ENCODE results near the gene RACGAP1. TPM values are rescaled to one million over a fixed set of nuclear protein-coding genes. Genes with fewer than 3 reads are reported as not detected.
A peak's percentile ranks its signal among the peaks of the same experiment; 100 is the strongest.

The RACGAP1 gene
- polyA plus RNA-seq, 3 donors, result 3.1 to 5.4 (median 3.6) TPM

GRCh38 chr12:50073206-50073605 lies 47.9 kb upstream of the RACGAP1 start:
- H3K36me3 Mint-ChIP-seq, result no peaks in the 10 kb centered on the region
- peaks cover 0 to 4% of the 10 kb centered on the region in 2 donors for H3K27me3 ChIP-seq (ENCODE audit: control insufficient read depth in 2 of 2, insufficient read depth in 2 of 2, low read length in 2 of 2)
- no peaks in the 10 kb centered on the region for H3K79me2 ChIP-seq (ENCODE audit: insufficient read depth, low read length)
- no peak overlapping the region for H3K9ac ChIP-seq (ENCODE audit: insufficient read depth, low read length, poor library complexity, severe bottlenecking)
- H3K4me1 ChIP-seq (ENCODE audit: control insufficient read depth in 1 of 2, insufficient read depth in 2 of 2, low read length in 2 of 2), result peaks cover 0 to 7% of the 10 kb centered on the region in 2 donors
- H3K36me3 ChIP-seq (replicated peaks in 1 of 2; ENCODE audit: control insufficient read depth in 1 of 2, insufficient read depth in 2 of 2, low read length in 2 of 2), result no peaks in the 10 kb centered on the region
- no peak overlapping the region for H3K4me3 Mint-ChIP-seq
- H3K4me1 Mint-ChIP-seq, result peaks cover 11% of the 10 kb centered on the region
- H3K4me3 ChIP-seq (replicated peaks in 1 of 3; ENCODE audit: low read depth in 2 of 3, low read length in 3 of 3), result no peak overlapping the region
- no peak overlapping the region for H3K27ac Mint-ChIP-seq
- peaks cover 5 to 19% (median 14%) of the 10 kb centered on the region in 3 donors for H3K27me3 Mint-ChIP-seq (ENCODE audit: low read depth in 3 of 3)
- intact Hi-C loops (cut with micrococcal nuclease), result no loop called here
- H3K4me2 ChIP-seq (replicated peaks; ENCODE audit: extremely low read depth, low read length, poor library complexity, severe bottlenecking), result no peak overlapping the region
- H3K27ac ChIP-seq (ENCODE audit: low read depth in 1 of 2, low read length in 2 of 2), result no peak overlapping the region
- H4K20me1 ChIP-seq (ENCODE audit: insufficient read depth, low read length), result no peaks in the 10 kb centered on the region
- DNase-seq, result no peak
- H3K9me3 Mint-ChIP-seq, result peaks cover 0 to 2% (median 0%) of the 10 kb centered on the region in 7 donors
- no peaks in the 10 kb centered on the region for H3K9me3 ChIP-seq (replicated peaks in 1 of 2; ENCODE audit: control insufficient read depth in 1 of 2, insufficient read depth in 1 of 2, low read length in 2 of 2)
- TF ChIP-seq, protein P1, sequence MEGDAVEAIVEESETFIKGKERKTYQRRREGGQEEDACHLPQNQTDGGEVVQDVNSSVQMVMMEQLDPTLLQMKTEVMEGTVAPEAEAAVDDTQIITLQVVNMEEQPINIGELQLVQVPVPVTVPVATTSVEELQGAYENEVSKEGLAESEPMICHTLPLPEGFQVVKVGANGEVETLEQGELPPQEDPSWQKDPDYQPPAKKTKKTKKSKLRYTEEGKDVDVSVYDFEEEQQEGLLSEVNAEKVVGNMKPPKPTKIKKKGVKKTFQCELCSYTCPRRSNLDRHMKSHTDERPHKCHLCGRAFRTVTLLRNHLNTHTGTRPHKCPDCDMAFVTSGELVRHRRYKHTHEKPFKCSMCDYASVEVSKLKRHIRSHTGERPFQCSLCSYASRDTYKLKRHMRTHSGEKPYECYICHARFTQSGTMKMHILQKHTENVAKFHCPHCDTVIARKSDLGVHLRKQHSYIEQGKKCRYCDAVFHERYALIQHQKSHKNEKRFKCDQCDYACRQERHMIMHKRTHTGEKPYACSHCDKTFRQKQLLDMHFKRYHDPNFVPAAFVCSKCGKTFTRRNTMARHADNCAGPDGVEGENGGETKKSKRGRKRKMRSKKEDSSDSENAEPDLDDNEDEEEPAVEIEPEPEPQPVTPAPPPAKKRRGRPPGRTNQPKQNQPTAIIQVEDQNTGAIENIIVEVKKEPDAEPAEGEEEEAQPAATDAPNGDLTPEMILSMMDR (IDR thresholded peaks at IDR 0.05), result no peak
- 33% methylated on average over 1 of the region's 7 CpGs for WGBS (ENCODE audit: insufficient coverage)
- H2AFZ ChIP-seq (ENCODE audit: insufficient read depth, low read depth, low read length, poor library complexity, severe bottlenecking), result no peak overlapping the region

- no peak overlapping the region for H3K4me3 ChIP-seq (replicated peaks in 1 of 3; ENCODE audit: low read depth in 2 of 3, low read length in 3 of 3)
- no peaks in the 10 kb centered on the region for H4K20me1 ChIP-seq (ENCODE audit: insufficient read depth, low read length)
- no peak overlapping the region for H3K4me2 ChIP-seq (replicated peaks; ENCODE audit: extremely low read depth, low read length, poor library complexity, severe bottlenecking)
- Mint-ChIP-seq H3K27me3 (ENCODE audit: low read depth in 3 of 3) (peaks cover 5 to 18% (median 14%) of the 10 kb centered on the region in 3 donors), H3K27ac (peak overlapping the region in 1 of 7 donors; percentile 23), H3K36me3 (no peaks in the 10 kb centered on the region), H3K9me3 (peaks cover 0 to 2% (median 0%) of the 10 kb centered on the region in 7 donors), H3K4me1 (peaks cover 11% of the 10 kb centered on the region), H3K4me3 (no peak overlapping the region)
- H3K4me1 ChIP-seq (ENCODE audit: control insufficient read depth in 1 of 2, insufficient read depth in 2 of 2, low read length in 2 of 2), result peaks cover 0 to 7% of the 10 kb centered on the region in 2 donors
- no peak overlapping the region for H2AFZ ChIP-seq (ENCODE audit: insufficient read depth, low read depth, low read length, poor library complexity, severe bottlenecking)
- no peaks in the 10 kb centered on the region for H3K79me2 ChIP-seq (ENCODE audit: insufficient read depth, low read length)
- TF ChIP-seq, protein P1 (IDR thresholded peaks at IDR 0.05), result no peak
- intact Hi-C loops (cut with micrococcal nuclease), result no loop called here
- no peaks in the 10 kb centered on the region for H3K36me3 ChIP-seq (replicated peaks in 1 of 2; ENCODE audit: control insufficient read depth in 1 of 2, insufficient read depth in 2 of 2, low read length in 2 of 2)
- no peak overlapping the region for H3K9ac ChIP-seq (ENCODE audit: insufficient read depth, low read length, poor library complexity, severe bottlenecking)
- H3K27me3 ChIP-seq (ENCODE audit: control insufficient read depth in 2 of 2, insufficient read depth in 2 of 2, low read length in 2 of 2), result peaks cover 0 to 4% of the 10 kb centered on the region in 2 donors
- WGBS (ENCODE audit: insufficient coverage), result 71% methylated on average over 1 of the region's 10 CpGs
- no peak overlapping the region for H3K27ac ChIP-seq (ENCODE audit: low read depth in 1 of 2, low read length in 2 of 2)
- no peak for DNase-seq
- no peaks in the 10 kb centered on the region for H3K9me3 ChIP-seq (replicated peaks in 1 of 2; ENCODE audit: control insufficient read depth in 1 of 2, insufficient read depth in 1 of 2, low read length in 2 of 2)
Measured at GRCh38 chr12:50072198-50072907, 47.1 kb upstream of the RACGAP1 start.

All from CD14-positive monocyte (primary cell).